SKM-1 (cell line): ENCODE measurements around the gene ACOXL.

Experiments
- DNase-seq: peaks from one replicate; lab custom pipeline; 2025; ENCODE audit not compliant: unreplicated experiment; lab: John Stamatoyannopoulos, UW

Gene ACOXL

DNA sequence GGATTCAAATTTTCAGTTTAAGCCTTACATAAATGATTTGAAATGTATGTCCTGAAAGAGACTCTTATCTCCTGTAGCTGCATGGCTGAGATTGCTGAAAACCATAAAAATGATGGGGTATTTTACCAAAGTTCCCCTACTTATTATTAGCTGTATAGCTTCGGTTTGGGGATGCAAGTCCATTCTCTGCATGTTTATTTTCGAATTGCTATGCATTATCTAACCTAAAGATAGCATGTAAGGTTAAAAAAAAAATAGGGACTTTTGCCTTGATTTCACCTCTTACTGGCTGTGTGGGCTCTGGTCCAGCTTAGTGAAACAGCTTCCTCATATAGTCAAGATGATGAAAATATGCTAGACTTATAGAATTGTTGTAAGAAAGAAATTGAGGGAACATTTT is 14.0 kb upstream of the ACOXL start:
- DNase-seq: no peak

DNA sequence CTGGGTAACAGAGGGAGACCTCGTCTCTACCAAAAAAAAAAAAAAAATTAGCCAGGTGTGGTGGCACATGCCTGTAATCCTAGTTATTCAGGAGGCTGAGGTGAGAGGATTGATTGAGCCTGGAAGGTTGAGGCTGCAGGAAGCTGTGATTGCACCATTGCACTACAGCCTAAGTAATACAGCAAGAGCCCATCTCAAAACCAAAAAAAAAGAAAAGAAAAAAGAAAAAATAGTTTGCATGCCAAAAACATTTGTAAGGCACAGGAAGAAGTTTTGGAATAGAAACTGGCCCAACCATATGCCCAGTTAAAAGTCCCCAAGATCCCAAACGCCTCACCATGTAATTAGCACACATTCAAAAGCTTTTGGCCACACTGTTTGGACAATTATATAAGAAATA is 13.4 kb upstream of the ACOXL start:
- DNase-seq: no peak

GRCh38 chr2:110720547-110720946 is 11.8 kb upstream of the ACOXL start:
- DNase-seq: no peak

DNA sequence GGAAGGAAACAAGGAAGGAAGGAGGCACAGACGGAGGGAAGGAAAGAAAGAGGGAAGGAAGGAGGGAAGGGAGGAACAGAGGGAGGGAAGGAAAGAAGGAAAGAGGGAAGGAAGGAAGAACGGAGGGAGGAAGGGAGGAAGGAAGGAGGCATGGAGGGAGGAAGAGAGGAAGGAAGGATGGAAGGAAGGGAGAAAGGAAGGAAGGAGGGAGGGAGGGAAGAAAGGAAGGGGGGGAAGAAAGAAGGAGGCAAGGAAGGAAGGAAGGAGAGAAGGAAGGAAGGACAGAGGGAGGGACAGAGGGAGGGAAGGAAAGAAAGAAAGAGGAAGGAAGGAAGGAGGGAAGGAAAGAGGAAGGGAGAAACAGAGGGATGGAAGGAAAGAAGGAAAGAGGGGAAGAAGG is 7.6 kb upstream of the ACOXL start:
- no peak for DNase-seq

DNA sequence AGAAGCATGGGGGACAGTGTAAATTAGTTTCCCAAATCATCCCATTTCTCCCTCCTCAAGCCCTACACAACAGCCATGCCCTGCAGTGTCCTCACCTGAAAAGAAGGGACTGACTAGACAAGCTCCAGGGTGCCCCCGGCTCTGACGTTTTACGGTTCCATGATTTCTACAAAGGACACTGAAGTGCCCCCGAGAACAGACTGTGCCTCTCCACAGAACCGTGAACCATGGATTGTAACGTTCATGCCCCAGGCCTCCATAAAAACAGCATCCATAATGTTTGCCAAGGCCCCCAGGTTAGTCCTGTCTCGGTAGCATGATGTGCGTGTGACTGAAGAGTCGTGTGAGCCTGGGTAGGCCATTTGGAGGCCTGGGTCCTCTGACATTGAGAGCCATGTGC is 7.0 kb upstream of the ACOXL start:
- DNase-seq: no peak

GRCh38 chr2:110725859-110726258 is 6.5 kb upstream of the ACOXL start:
- DNase-seq: no peak

DNA sequence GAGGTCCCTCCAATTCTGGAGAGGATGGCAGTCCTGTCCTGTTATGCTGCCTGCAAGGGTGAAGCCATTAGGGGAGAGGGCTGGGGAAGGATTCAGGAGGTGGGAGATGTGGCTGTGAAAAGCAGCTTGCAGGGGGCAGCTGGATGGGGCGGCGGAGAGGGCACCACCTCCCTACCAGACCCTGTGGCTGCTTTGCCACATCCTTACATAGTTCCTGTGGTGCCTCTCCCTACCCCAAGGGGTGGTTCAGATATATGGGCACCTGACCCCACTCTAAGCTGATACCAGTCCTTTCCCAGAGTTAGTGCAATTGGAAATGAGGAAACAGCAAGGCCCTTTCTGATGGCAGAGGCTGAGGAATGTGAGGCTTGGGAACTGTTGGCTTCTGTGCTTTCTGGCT is 6.1 kb upstream of the ACOXL start:
- no peak for DNase-seq

GRCh38 chr2:110727923-110728322 is 4.5 kb upstream of the ACOXL start:
- DNase-seq: no peak

- no peak for DNase-seq
Measured at GRCh38 chr2:110729106-110729505, 3.3 kb upstream of the ACOXL start.

DNA sequence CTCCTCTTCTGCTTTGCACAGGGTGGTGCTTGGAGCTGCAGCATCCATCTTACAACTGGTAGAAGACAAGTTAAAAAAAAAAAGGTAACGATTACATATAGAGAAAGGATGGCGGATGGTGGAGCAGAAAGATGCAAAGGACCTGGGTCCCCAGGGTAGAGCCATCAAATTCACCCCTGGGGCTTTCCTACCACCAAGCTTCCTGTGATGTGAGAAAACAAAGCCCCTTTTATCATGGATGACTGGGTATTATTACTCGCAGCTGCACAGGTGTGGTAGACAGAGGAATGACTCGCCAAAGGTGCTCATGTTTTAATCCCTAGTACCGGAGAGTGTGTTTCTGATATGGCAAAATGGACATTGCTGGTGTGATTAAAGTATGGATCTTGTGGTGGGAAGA is 1.3 kb upstream of the ACOXL start:
- DNase-seq: no peak

- no peak for DNase-seq
Measured at GRCh38 chr2:110735366-110735765, 3.0 kb downstream of the ACOXL start.

GRCh38 chr2:110737783-110738182 is 5.4 kb downstream of the ACOXL start:
- no peak for DNase-seq

DNA sequence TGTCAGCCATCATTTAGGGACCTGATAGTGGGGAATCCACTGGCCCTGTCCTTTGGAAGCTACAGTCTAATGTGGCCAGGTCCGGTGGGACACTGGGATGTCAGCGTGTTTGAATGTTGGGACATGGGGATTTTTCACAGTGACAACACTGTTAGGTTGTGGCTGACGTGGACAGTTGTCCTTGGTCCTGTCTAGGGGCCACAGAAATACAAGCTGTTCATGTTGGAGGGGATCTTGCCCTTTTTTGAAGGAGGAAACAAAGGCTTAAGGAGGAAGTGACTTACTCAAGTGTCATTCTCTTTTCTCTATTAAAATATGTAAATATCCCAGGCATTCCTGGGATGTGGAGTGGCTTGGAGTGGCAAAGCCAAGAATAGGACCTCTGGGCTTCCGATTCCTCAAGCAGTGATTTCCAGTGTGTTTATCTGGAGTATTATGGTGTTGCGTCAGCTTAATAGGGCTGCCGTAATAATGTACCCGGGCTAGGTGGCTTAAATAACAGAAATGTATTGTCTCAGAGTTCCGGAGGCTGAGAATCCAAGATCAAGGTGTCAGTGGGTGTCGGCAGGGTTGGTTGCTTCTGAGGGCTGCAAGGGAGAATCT is 8.5 kb downstream of the ACOXL start:
- DNase-seq: no peak

DNA sequence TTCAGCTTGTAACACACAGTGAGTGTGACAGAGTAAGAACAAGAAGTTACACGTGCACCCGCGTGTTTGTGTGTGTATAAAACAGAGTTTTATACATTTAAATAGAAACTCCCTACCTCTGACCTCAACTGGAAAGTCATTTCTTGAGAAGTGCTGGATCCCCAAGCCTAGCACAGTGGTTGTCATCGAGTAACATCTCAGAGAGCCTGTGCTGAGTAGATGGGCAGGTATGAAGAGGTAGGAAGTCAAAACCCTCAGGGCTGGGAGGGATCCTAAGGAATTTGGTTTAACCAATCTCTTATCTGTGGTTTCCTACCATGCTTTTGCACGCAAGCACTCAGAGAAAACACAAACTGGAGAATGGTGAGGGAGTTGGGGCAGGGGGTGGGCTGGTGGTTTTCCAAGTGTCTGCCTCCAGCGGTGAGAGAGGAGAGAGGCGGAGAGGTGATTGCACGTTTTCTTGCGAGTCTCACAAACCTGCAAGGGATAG is 9.2 kb downstream of the ACOXL start:
- no peak for DNase-seq

GRCh38 chr2:110742412-110742811 is 10.0 kb downstream of the ACOXL start:
- no peak for DNase-seq

DNA sequence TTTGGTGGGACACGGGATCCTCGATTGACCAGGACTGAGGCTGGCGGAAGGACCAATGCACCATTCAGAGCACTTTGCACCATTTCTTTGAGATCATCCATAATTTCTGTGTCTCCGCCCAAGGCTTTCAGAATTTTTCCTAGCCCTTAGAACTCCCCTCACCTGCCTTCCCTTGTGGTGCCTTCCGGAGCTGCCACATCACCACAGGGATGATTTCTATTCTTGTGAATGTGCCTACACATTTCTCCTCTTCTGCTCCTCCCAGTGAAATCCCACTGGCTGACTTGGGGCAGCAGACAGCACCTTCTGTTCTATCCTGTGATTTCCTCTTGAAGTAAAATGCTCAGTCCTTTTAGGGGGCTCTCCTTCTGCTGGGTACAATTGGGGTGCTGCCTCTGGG is 11.2 kb downstream of the ACOXL start:
- DNase-seq: no peak

- no peak for DNase-seq
Measured at GRCh38 chr2:110744429-110744828, 12.1 kb downstream of the ACOXL start.

DNA sequence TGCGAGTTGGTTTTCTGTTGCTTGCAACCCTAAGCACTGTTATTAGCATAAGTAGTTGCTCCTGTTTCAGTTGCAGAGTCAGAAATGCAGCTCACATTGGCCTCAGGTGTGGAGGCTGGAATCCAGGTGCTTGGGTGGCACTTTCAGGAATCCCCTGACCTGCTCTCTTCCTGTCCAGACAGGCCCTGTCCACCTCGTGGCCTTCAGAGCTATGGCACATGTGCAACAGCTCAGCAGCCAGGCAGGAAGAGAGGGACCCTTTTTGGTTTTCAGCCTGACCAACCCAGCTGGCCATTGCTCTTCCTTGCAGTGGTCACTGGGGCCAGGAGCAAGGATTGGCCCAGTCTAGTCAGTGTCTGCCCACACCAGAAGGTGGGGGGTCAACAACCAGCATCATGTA is 12.7 kb downstream of the ACOXL start:
- DNase-seq: no peak

DNA sequence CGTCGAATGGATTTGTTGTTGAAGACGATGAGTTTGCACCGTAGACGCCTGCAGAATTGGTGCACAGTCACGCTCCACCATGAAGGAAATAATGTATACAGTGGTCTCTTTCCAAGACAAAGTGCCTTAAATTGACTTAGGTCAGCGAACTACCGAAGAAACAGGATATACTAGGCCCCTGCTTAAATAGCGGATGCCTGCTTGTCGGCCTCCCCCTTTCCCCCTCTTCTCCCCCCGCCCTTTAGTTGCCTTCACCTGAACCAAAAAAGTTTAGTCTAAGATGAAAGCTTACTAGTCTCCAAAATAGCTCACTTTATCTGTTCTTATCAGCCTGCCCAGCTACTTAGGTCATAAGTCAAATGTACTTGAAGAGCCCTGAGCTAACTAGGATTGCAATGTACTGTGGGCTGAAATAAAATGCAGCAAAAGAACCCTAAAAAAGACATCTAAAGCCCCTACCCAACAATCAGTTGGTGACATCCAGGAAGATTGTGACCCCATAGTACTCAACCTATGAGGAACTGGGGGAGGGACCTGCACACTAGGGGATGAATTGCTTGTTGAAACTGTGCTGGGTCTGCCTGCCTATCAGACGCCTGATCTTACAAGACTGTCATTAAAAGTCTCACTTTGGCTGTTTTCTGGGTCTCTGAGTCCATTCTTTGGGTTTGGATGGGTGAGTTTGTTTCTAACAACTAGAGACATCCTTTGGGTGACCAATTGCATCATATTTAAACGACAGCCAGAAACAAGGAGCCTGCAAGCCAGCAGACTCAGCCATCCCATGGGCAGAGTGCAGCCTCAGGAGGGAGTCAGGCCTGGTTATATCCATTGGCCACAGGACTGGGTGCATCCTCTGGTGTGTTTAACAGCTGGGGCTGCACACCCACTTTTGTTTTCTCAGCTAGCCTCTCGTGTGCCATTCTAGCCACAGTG is 14.5 kb downstream of the ACOXL start:
- no peak for DNase-seq

DNA sequence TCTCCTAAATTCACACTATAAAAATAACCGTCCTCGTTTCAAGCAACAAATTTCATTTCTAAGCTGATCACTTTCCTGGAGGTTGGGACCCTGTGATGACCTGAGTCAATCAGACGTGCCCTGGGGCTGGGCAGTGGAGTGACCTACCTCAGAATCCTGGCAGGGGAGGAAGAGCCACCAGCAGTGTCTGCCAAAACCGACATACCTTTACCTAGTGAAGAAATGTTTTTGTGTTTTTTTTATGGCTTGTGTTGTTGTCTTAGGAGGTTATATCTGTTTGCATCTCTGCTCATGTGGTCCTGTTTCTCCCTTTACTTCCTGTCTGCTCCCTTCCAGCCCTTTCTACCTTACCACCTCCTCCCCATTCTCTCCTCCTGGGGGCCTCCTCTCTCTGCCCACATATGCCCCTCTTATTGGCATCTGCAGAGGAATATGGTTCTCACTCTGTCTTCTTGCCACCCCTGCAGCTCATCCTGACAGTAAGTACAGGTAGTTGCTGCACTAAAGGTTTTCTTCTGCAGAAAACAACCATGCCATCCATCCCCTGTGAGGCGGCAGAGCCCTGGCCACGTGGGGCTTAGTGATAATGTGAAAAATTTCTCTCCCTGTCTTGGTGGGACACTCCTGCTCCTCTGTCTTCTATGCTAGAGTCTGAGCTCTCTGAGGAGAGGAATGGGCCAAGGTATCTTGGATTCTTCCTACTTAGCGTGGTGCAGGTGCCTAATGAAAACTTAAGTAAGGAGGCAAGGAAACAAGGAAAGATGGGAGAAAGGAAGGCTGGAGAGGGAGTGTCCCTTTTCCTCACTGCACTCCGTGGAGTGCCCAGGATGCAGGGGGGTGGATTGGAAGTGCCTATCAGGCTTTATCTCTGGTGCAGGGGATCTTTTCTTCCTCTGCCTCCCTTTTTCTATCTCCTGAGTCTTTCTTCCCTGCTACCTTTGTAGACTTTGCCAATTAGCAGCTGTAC is 15.4 kb downstream of the ACOXL start:
- DNase-seq: no peak

- DNase-seq: no peak
Measured at GRCh38 chr2:110748489-110748867, 16.1 kb downstream of the ACOXL start.
